ENCODE results near the gene ADGRB2. TPM values are rescaled to one million over a fixed set of nuclear protein-coding genes. Genes with fewer than 3 reads are reported as not detected.

Gene ADGRB2
- total RNA-seq, 2 experiments from 2014 or later = 0.54 to 0.56 TPM

- peaks cover 17% of the 10 kb centered on the region for H3K27me3 Mint-ChIP-seq
- no peaks in the 10 kb centered on the region for H3K9me3 Mint-ChIP-seq
- TF ChIP-seq, protein P1, sequence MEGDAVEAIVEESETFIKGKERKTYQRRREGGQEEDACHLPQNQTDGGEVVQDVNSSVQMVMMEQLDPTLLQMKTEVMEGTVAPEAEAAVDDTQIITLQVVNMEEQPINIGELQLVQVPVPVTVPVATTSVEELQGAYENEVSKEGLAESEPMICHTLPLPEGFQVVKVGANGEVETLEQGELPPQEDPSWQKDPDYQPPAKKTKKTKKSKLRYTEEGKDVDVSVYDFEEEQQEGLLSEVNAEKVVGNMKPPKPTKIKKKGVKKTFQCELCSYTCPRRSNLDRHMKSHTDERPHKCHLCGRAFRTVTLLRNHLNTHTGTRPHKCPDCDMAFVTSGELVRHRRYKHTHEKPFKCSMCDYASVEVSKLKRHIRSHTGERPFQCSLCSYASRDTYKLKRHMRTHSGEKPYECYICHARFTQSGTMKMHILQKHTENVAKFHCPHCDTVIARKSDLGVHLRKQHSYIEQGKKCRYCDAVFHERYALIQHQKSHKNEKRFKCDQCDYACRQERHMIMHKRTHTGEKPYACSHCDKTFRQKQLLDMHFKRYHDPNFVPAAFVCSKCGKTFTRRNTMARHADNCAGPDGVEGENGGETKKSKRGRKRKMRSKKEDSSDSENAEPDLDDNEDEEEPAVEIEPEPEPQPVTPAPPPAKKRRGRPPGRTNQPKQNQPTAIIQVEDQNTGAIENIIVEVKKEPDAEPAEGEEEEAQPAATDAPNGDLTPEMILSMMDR (IDR thresholded peaks at IDR 0.05) = no peak
- H3K36me3 Mint-ChIP-seq (ENCODE audit: low read depth) = no peaks in the 10 kb centered on the region
- intact Hi-C loops (cut with micrococcal nuclease) = no loop called here
- H3K4me1 Mint-ChIP-seq (ENCODE audit: low read depth) = peaks cover 6% of the 10 kb centered on the region
- ChIA-PET CTCF (interaction anchor here (1.3 to 6.0 kb wide), 2 partner anchors 11 to 16 kb away, joined by 3 to 34 read pairs; no protein-coding TSS in a partner anchor), POLR2A (interaction anchor here (0.9 kb wide), 1 partner anchor 8 kb away, joined by 3 read pairs; no protein-coding TSS in a partner anchor)
- no peak overlapping the region for H3K4me3 Mint-ChIP-seq
- ATAC-seq (no peak), DNase-seq (no peak)
- H3K27ac Mint-ChIP-seq = no peak overlapping the region
These were observed 14.8 kb upstream of the ADGRB2 start for GRCh38 chr1:31778763-31779488.

DNA sequence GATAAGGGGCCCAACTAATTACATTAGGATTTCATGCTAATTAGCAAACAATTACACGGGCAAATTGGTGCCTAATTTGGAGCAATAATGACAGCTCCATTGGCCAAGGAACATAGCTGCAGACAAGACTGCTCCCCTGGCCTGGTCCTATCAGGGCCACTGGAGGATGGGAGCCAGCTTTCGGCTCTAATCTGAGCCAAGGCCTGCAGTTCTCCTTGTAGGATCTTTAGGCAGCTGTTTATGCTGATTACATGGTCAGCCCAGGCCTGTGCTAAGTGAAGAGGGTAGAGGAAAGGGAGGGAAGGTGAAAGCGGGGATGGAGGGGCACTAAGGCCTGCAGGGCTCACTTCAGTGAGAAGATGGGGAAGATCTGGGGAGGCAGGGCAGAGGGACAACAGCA, 12.4 kb upstream of the ADGRB2 start:
- TF ChIP-seq, protein P1 (IDR thresholded peaks at IDR 0.05) = no peak
- H3K4me1 Mint-ChIP-seq (ENCODE audit: low read depth) = peaks cover 25% of the 10 kb centered on the region
- H3K27ac Mint-ChIP-seq = no peak overlapping the region
- intact Hi-C loops (cut with micrococcal nuclease) = no loop called here
- peaks cover 32% of the 10 kb centered on the region for H3K27me3 Mint-ChIP-seq
- ChIA-PET POLR2A (interaction anchor here (1.0 kb wide), 1 partner anchor 13 kb away, joined by 3 read pairs; no protein-coding TSS in a partner anchor), CTCF (interaction anchor here (0.7 to 6.0 kb wide), 3 partner anchors 13 to 16 kb away, joined by 3 to 34 read pairs (median 7); no protein-coding TSS in a partner anchor)
- DNase-seq (no peak), ATAC-seq (no peak)
- no peaks in the 10 kb centered on the region for H3K36me3 Mint-ChIP-seq (ENCODE audit: low read depth)
- no peak overlapping the region for H3K4me3 Mint-ChIP-seq
- H3K9me3 Mint-ChIP-seq = no peaks in the 10 kb centered on the region

- ChIA-PET POLR2A (no interaction called here), CTCF (interaction anchor here (2.1 to 6.0 kb wide), 2 partner anchors 13 kb away, joined by 7 to 34 read pairs; no protein-coding TSS in a partner anchor)
- H3K27me3 Mint-ChIP-seq = peaks cover 32% of the 10 kb centered on the region
- H3K4me1 Mint-ChIP-seq (ENCODE audit: low read depth) = peaks cover 30% of the 10 kb centered on the region
- no peak for ATAC-seq
- no peaks in the 10 kb centered on the region for H3K9me3 Mint-ChIP-seq
- intact Hi-C loops (cut with micrococcal nuclease) = no loop called here
- no peak for DNase-seq
- TF ChIP-seq, protein P1 (IDR thresholded peaks at IDR 0.05) = no peak
- H3K27ac Mint-ChIP-seq = no peak overlapping the region
- no peaks in the 10 kb centered on the region for H3K36me3 Mint-ChIP-seq (ENCODE audit: low read depth)
- H3K4me3 Mint-ChIP-seq = no peak overlapping the region
These were observed 11.9 kb upstream of the ADGRB2 start for GRCh38 chr1:31776032-31776431.

DNA sequence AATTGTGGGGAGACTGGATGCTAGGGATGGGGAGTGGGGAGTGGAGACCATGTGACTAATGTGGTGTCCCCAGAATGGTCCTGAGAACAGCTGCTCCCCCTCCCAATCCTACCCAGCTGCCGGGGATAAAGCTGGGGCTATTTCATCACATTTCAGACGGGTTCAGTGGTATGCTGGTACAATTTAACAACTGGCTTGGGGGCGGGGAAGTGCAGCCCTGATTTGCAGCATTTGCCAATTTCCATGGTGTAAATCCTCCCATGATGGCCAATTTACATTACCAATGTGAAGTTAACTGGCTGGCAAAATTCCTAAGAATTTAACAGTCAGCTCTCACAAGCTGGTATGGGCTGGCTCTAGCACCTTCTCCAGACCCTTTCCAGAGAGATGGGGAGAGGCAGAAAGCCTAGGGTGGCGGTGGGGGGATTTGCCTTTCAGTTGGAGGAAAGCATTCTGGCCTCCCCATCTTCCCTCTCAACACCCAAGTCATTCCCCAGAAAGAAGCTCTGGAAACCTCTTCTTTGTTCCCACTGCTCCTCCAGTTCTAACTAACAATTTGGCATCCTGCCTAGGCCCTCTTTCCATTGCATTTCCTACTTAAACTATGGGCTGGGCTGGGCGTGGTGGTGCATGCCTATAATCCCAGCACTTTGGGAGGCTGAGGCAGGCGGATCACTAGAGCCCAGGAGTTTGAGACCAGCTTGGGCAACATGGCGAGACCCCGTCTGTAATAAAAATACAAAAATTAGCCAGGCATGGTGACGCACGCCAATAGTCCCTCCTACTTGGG, 11.3 kb upstream of the ADGRB2 start:
- H3K27ac Mint-ChIP-seq = no peak overlapping the region
- H3K36me3 Mint-ChIP-seq (ENCODE audit: low read depth) = no peaks in the 10 kb centered on the region
- H3K4me3 Mint-ChIP-seq = no peak overlapping the region
- intact Hi-C loops (cut with micrococcal nuclease) = no loop called here
- no peaks in the 10 kb centered on the region for H3K9me3 Mint-ChIP-seq
- ChIA-PET POLR2A (no interaction called here), CTCF (interaction anchor here (2.1 to 6.0 kb wide), 2 partner anchors 12 to 14 kb away, joined by 7 to 34 read pairs; no protein-coding TSS in a partner anchor)
- ATAC-seq = no peak
- peaks cover 33% of the 10 kb centered on the region for H3K4me1 Mint-ChIP-seq (ENCODE audit: low read depth)
- TF ChIP-seq, protein P1 (IDR thresholded peaks at IDR 0.05) = no peak
- peaks cover 32% of the 10 kb centered on the region for H3K27me3 Mint-ChIP-seq
- DNase-seq = no peak
